A673 (cell line): Measurements from ENCODE around the gene SSBP3. TPM values are rescaled to one million over a fixed set of nuclear protein-coding genes. Genes with fewer than 3 reads are reported as not detected.

Experiments
- BruUV-seq: library from RNA; stranded (reverse); fragments of 400-500 nt; replicated peaks from 2 replicates; lab custom pipeline; 2021; lab: Mats Ljungman, UMichigan
- CTCF ChIA-PET: fragments of 300-600 bp; sonication (Branson Sonifier 250); formaldehyde crosslinking; loops from one replicate; lab custom pipeline; 2022; ENCODE audit warnings: antibody characterized with exemption; lab: Charles Lee
- POLR2A ChIA-PET: fragments of 300-600 bp; sonication (Branson Sonifier 250); formaldehyde crosslinking; loops from one replicate; lab custom pipeline; 2022; ENCODE audit warnings: antibody characterized with exemption; ENCODE audit not compliant: low non-redundant PET; lab: Charles Lee
- DNase-seq: peaks from one replicate; pipeline ENCODE4 v3.0.0-alpha.2; 2015; ENCODE audit warnings: low spot score
- H3K27ac ChIP-seq: fragments of 200-600 bp; sonication (generic); 2 replicates; pipeline ENCODE4 v1.5.1; 2016; ENCODE audit warnings: mixed run types, low read depth, mild to moderate bottlenecking, mixed read lengths, antibody characterized with exemption, low read length; ENCODE audit not compliant: poor library complexity, severe bottlenecking
- H3K27me3 ChIP-seq: fragments of 200-600 bp; sonication (generic); replicated peaks from 2 replicates; pipeline ENCODE4 v1.6.1; 2017; ENCODE audit warnings: mixed run types, low read depth, mild to moderate bottlenecking, mixed read lengths, antibody characterized with exemption, low read length; ENCODE audit not compliant: insufficient read depth, poor library complexity
- H3K36me3 ChIP-seq: fragments of 200-600 bp; sonication (generic); 2 replicates; pipeline ENCODE4 v1.6.1; 2016; ENCODE audit warnings: mixed run types, mild to moderate bottlenecking, mixed read lengths, antibody characterized with exemption, low read length; ENCODE audit not compliant: insufficient read depth, poor library complexity, severe bottlenecking
- H3K4me1 ChIP-seq: fragments of 200-600 bp; sonication (generic); 2 replicates; pipeline ENCODE4 v1.6.1; 2017; ENCODE audit warnings: mixed run types, mild to moderate bottlenecking, mixed read lengths, antibody characterized with exemption, low read length; ENCODE audit not compliant: insufficient read depth, poor library complexity, severe bottlenecking
- H3K4me3 ChIP-seq: fragments of 200-600 bp; sonication (generic); 2 replicates; pipeline ENCODE4 v1.5.1; 2016; ENCODE audit warnings: low read depth, mixed run types, mild to moderate bottlenecking, mixed read lengths, low read length; ENCODE audit not compliant: poor library complexity, severe bottlenecking
- H3K9me3 ChIP-seq: fragments of 200-600 bp; sonication (generic); 2 replicates; pipeline ENCODE4 v1.6.1; 2016; ENCODE audit warnings: mixed run types, low read depth, mild to moderate bottlenecking, mixed read lengths, antibody characterized with exemption, low read length; ENCODE audit not compliant: poor library complexity, severe bottlenecking
- CTCF ChIP-seq: fragments of 300-800, 200-600 bp; sonication (generic); conservative IDR thresholded peaks from 2 replicates; pipeline ENCODE4 v1.5.1; 2017; ENCODE audit warnings: low read depth, mild to moderate bottlenecking, antibody characterized with exemption, low read length, moderate library complexity, mixed read lengths
- EZH2 ChIP-seq: fragments of 200-600 bp; sonication (generic); IDR thresholded peaks from 2 replicates; pipeline ENCODE4 v1.6.1; 2017; ENCODE audit warnings: borderline replicate concordance, low read depth, mild to moderate bottlenecking, mixed read lengths, antibody characterized with exemption, low read length; ENCODE audit not compliant: poor library complexity, severe bottlenecking
- intact Hi-C: fragments of 100-400 bp; cut with micrococcal nuclease; formaldehyde crosslinking; loops from one replicate; pipeline ENCODE4 v1.10.0; 2022; ENCODE audit not compliant: unreplicated experiment
- total RNA-seq: library from RNA; stranded (reverse); gene quantifications from 2 replicates; pipeline ENCODE4 v1.2.3, GENCODE V29; 2021

SSBP3 gene
- total RNA-seq, 1 experiment from 2014 or later = 43.0 TPM

- Histone ChIP-seq H3K4me1 (no peaks in the 10 kb centered on the region), H3K36me3 (no peaks in the 10 kb centered on the region), H3K27me3 (no peaks in the 10 kb centered on the region), H3K9me3 (no peaks in the 10 kb centered on the region), H3K4me3 (no peak overlapping the region), H3K27ac (no peak overlapping the region)
- TF ChIP-seq CTCF (no peak), EZH2 (no peak)
- ChIA-PET POLR2A (no interaction called here), CTCF (no interaction called here)
- no peak for DNase-seq
- BruUV-seq = no TSS peak
- intact Hi-C loops = no loop called here
Measured at GRCh38 chr1:54345116-54345515, 61.1 kb downstream of the SSBP3 start.

DNA sequence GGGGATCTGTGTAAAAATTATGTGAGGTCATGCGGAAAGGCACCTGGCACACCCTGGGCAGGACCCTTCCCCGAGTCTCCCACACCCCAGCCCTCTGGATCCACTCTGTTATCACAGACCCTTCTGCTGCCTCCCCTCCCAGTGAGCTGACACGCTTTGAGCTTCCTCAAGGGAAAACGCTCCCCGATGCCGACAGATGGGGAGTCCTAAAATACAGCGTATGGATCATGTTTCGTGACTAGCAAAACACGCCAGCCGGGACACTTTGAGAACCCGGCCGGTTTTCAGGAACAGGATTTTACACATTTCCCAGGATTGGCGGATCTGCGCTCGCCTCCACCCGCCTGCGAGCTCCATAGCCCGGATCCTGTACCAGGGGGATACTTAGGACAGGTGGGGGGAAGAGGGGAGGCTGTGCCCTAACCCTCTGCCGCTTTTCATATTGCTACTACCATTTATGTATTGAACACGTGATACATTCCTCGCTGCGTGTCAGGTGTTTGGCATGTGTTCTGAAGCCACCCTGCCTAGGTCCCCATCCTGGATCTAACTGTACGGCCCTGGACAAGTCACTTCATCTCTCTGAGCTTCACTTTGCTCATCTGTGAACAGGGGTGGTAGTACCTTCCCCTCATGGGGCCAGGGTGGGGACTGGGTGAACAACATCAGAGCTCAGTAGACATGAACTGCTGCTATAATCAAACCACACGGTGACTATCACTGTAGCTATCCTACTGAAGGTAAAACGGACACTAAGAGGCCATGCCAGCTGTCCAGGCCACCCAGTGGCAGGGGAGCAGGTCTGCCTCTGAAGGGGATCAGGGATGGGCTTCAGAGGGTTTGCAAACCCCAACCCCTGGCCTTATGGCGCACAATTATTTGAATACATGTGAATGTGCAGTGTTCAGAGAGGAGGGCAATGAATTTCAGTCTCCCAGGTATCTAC, 63.2 kb downstream of the SSBP3 start:
- TF ChIP-seq EZH2 (no peak), CTCF (no peak)
- no peak overlapping the region for H3K27ac ChIP-seq
- no peaks in the 10 kb centered on the region for H3K36me3 ChIP-seq
- H3K9me3 ChIP-seq = no peaks in the 10 kb centered on the region
- H3K27me3 ChIP-seq = no peaks in the 10 kb centered on the region
- no peak overlapping the region for H3K4me3 ChIP-seq
- intact Hi-C loops = no loop called here
- no peaks in the 10 kb centered on the region for H3K4me1 ChIP-seq
- ChIA-PET POLR2A (no interaction called here), CTCF (no interaction called here)
- DNase-seq = no peak
- BruUV-seq = no TSS peak

GRCh38 chr1:54342288-54342687, 63.9 kb downstream of the SSBP3 start:
- no TSS peak for BruUV-seq
- Histone ChIP-seq H3K36me3 (no peaks in the 10 kb centered on the region), H3K4me3 (no peak overlapping the region), H3K9me3 (no peaks in the 10 kb centered on the region), H3K27ac (no peak overlapping the region), H3K4me1 (no peaks in the 10 kb centered on the region), H3K27me3 (no peaks in the 10 kb centered on the region)
- intact Hi-C loops = no loop called here
- ChIA-PET POLR2A (no interaction called here), CTCF (no interaction called here)
- DNase-seq = no peak
- no peak for TF ChIP-seq CTCF
- TF ChIP-seq EZH2 = no peak
